A204.1 (cell line): ENCODE results near the gene WBP4.
A peak's percentile ranks its signal among the peaks of the same experiment; 100 is the strongest.
"Not testable (repeated sequence)": the region's sequence is repeated elsewhere in the genome, so short reads cannot be mapped to it uniquely, and the experiment has no call there.

Experiments used
- FAIRE-seq: peaks from 2 replicates; lab custom pipeline; 2012; peaks lifted over from hg19 to GRCh38; lab: Jason Lieb, UNC

The WBP4 gene

DNA sequence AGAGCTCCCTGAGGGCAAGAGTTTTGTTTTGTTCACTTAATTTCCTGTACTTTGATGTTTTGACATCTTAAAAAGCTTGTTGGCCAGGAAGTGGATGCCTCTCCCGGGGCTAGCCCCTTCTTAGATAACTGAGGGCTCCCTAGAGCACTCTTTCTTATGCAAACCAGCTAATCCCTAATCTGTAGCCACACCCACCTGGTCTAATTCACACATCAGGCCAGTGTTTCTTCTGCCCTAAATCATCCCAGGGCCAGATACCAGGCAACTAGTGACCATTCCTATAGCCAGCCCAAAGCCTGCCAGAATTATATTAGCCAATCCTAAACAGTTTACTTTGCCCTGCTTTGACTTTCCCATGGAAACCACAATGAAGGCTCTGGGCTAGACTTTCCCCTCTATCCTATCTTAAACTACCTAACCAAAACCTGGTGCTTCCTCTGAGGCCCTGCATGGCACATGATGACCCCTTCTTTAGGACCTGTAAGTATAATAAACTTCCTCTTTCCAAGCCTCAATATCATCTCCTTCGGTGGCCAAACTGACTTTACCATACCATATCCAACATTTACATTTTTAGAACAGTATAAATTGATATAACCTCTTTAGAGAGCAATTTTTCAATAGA, 24.8 kb downstream of the WBP4 start:
- FAIRE-seq: no peak

DNA sequence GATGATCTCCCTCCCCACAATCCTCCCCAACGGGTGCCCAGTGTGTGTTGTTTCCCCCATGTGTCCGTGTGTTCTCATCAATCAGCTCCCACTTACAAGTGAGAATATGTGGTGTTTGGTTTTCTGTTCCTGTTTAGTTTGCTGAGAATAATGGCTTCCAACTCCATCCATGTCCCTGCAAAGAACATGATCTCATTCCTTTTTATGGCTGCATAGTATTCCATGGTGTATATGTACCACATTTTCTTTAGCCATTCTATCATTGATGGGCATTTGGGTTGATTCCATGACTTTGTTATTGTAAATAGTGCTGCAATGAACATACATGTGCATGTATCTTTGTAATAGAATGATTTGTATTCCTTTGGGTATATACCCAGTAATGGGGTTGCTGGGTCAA, 34.4 kb downstream of the WBP4 start:
- not testable (repeated sequence) for FAIRE-seq

DNA sequence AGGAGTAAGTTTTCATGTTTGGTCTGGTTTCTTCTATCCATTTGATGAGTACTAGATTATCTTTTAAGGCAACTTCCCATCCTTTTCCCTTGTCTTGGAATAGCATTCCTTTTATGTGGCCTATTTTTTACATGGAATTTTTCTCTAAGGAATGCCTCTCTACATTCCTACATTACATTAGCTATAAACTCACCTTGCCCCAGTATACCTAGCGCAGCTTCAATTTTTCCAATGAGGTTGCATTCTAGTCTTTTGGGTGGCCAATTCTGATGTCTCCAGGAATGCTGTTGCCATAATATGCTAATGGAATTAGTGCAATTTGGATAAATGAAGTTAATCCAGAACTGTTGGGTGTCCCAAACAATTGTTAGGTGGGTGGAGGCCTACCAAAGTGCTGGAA, 37.5 kb downstream of the WBP4 start:
- no peak for FAIRE-seq

DNA sequence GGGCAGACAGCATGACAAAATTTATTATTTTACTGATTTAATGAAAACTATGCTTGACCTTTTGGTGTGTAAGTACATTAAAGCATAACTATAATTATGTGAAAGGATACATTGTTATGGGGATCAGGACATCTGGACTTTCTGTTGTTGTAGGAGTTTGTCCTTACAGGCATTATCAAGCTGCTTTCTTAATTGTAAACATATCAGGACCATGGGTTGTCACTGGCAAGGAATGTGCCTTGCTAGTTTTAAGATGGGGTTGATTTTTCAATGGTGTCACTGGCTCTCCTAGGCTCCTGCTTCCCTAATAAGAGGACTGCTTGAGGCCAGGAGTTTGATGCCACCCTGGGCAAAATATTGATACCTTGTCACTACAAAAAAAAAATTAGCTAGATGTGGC, 38.7 kb downstream of the WBP4 start:
- FAIRE-seq: no peak

DNA sequence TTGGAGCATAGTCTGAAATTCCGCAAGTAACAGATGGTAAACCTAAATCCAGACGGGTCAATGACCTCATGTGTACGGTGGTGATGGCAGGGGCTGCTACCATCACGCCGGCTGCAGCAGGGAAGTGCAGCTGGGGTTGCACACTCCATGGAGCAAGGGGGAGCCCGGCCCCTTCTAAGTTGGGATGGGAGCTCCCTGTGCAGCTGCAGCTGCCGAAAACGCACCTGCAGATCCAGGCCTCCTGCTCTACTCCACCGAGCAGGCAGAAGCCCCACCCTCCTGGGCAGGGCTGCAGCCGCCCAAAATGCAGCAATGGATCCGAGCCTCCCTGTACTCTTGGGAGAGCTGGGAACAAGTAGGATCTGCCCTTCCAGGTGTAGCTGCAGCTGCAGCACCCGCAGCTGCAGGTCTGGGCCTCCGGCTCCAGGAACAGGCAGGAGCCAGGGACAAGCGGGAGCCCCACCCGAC, 45.8 kb downstream of the WBP4 start:
- no peak for FAIRE-seq

DNA sequence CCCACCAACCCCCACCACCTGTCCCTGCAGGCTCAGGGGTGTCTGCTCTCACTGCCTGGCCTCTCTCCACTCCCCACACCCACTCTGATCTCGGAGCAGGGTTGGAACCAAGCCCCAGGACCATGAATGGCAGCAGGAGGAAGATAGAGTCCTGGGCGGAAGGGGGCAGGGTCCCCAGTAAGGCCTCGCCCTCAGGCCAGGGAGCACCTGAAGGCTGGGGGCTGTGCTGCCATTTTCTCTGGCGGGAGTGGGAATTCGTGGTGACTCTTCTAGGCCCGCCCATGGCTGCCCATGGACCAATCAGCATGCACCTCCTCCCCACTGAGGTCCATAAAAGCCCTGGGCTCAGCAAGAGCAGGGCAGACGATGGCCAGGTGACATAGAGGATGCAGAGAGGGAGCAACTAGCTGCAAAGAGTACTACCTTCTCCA, 46.3 kb downstream of the WBP4 start:
- FAIRE-seq: no peak

DNA sequence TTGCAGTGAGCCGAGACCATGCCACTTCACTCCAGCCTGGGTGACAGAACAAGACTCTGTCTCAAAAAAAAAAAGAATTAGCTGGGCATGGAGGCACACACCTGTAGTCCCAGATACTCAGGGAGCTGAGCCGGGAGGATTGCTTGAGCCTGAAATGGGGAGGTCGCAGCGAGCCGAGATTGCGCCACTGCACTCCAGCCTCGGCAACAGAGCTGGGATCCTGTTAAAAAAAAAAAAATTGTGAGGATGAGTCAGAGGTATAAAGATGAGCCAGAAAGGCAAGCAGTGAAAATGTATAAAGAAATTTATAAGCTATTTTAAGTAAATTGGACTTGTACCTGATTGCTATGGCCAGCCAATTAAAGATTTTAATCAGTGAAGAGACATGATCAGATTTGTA, 50.1 kb downstream of the WBP4 start:
- FAIRE-seq: no peak

DNA sequence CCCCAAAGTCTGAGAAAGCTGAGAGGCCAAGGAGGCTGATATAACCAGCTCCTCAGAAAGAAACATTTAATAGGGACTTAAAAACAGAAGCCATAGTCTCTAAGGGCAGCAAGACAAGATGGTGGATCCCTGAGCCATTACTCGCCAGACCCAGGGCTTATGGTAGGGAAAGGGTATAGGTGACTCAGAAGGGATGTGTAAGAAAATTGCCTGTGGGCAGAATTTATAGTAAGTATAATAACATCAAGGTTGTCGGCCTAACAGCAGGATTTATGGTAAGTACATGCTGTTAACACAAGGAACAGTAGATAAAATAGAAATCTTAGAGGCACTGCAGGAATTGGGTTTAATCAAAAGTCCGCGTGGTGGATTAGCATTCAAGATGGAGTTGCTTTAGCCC, 56.6 kb downstream of the WBP4 start:
- FAIRE-seq: no peak

DNA sequence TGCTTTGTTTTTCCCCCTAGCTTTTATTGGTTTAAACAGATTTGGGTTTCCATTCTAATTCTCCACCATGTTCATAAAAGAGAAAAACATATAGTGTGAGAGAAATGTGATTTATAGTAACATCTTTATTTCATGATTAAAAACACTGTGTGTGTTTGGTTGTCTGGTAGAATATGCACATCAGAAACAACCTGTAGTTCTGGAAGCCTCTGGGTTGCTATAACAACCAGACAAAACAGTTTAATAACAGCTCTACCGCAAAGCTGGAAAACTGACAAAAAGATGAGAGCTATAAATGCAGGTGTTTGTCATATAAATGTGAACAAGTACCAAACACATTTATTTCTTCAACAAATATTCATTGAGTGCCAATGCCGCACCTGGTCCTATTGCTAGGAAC, 61.5 kb downstream of the WBP4 start:
- no peak for FAIRE-seq

DNA sequence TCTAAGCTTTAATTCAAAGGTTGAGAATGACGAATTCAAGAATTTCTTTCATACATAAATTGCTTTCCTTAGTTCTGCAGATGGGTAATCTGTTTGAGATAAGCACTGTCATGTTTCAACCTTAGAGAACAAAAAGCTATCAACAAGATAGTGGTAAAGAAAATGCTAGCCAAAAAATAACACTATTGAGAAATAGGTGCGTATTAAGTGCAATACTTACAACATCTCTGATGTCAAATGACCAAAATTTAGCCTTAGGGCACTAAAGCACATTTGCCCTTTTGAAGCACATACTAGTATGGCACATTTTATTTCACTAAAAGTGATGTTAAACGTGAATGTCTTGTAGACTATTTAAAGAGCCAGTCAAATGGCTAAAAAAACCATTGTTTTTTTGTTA, 66.4 kb downstream of the WBP4 start:
- no peak for FAIRE-seq

DNA sequence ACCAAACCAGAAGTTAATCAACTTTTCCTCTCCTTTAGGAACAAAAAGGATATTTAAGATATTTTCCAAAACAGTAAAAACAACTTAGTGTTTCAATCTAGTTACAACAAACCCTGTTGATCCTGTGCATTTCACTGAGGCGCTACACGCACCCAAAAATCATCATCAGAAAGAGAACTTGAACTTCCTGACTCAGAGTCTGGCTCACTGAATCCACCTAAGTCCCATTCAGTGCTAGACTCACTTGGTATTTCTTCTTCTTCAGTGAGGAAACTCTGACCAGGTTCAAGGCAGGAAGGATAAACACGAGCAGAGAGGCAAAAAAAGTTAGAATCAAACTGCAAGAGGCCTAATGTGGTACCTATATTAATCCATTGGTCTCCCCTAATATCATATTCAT, 69.0 kb downstream of the WBP4 start:
- FAIRE-seq: no peak

DNA sequence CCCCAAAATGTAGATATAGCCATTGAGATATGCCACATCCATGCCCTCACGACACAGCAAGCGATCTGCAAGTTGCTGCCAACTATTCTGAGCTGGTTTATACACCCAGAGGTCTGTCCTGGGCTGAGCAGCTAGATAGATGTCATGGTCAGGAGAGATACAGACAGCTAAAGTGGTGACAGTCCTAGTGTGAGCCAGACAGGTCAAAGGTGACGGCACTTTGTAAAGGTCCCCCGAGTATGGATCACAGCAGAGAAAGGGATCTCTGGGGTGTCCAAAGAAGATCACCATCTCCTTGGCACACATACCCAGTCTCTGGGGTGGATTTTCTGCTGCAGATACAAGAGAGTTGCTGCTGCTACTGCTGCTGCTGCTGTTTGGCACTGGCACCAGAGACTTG, 69.9 kb downstream of the WBP4 start:
- FAIRE-seq: not testable (repeated sequence)

DNA sequence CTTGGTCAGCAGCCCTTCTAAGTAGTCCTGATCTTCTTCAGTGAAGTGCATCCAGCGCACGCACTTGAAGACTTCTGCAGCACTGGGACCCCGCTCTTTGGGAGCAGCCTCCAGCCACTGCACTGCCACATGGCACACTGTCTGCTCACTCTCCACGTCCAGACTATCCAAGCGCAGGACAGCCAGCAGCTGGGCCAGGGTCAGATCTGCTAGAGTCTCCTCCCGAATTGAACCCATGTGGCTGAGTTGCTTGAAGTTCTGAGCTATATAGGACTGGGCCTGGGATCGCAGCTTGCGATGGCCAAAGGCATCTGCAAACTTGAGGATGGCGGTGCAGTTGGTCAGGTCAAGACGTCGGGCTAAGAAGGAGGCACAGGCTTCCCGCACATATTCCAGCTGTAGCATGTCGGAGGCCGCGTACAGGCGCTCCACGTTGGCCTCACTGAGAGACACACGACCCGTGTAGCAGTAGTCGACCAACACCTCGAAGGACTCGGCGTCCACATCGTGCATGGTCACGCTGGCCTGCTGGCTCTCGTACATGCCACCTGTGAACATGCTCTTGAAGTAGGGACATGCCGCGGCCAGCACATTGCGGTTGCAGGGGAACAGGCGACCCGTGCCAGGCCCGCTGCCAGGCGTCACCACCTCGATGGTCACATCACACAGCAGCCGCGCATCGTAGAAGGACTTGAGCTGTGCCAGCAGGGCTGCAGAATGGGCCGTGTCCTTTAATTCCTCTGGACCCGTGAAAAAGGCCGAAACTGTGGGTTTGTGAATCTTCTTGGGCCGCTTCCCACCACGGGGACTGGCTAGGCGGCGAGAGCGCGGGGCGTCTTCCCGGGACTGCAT, 70.6 kb downstream of the WBP4 start:
- not testable (repeated sequence) for FAIRE-seq

DNA sequence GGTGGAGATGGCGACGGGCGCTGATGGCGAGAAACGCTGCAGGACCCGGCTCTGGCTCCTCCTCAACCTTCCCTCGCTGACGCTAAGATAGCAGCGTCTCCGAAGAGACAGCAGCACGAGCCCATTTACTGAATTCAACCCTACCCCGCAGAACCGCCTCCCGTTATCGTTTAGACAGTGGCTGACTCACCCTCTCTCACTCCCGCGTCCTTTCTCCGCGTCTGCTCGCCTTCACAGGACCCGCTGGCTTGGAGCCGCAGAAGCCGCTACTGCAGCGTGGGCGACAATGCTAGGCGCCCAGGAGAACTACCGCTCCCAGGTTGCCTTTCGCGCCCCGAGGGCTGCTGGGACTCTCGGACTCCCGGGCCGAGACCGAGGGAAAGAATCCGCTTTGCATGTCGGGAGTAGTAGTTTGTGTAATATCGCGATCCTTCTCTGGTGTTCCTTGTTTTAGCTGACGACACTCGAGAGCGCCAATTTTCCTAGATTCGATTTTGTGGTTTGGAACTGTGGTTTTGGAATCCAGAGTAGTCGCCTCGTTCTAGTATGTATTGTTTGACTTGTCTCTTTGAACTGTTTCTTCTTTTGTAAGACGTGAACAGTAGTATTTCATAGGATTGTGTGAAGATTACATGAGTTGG, 71.3 kb downstream of the WBP4 start, which contains the start of gene KBTBD6:
Gene KBTBD6, minus strand, starts transcription at position 291 of the 641 bp plus-strand sequence. CDS start 291 bp downstream, outside the sequence.
- FAIRE-seq: peak; percentile 99
